Activated naive CD4-positive, alpha-beta T cell treated with anti-CD3 and anti-CD28 coated beads, Interleukin-2, amount 10 ng/mL, durations not matched to agents 7 days and 5 days (primary cell): ENCODE measurements around the gene DOLPP1.

Source experiments
- CTCF ChIA-PET: fragments of 350-600 bp; sonication (Branson Sonifier 250); formaldehyde crosslinking; loops from one replicate; lab custom pipeline; 2021; ENCODE audit warnings: antibody characterized with exemption; lab: Charles Lee
- DNase-seq: peaks from one replicate; pipeline ENCODE4 v3.0.0-alpha.2; 2020
- H3K27ac Mint-ChIP-seq: one replicate; pipeline ENCODE4 v1.8.0; 2021; ENCODE audit warnings: mild to moderate bottlenecking, moderate library complexity, mixed read lengths
- H3K27me3 Mint-ChIP-seq: one replicate; pipeline ENCODE4 v1.8.0; 2021; ENCODE audit warnings: mild to moderate bottlenecking, mixed read lengths
- H3K36me3 Mint-ChIP-seq: one replicate; pipeline ENCODE4 v1.8.0; 2021; ENCODE audit warnings: mixed read lengths
- H3K4me1 Mint-ChIP-seq: one replicate; pipeline ENCODE4 v1.8.0; 2021; ENCODE audit warnings: mixed read lengths
- H3K4me3 Mint-ChIP-seq: one replicate; pipeline ENCODE4 v1.8.0; 2021; ENCODE audit warnings: mild to moderate bottlenecking, moderate library complexity, mixed read lengths
- H3K9me3 Mint-ChIP-seq: one replicate; pipeline ENCODE4 v1.8.0; 2021; ENCODE audit warnings: mixed read lengths

Gene DOLPP1

DNA sequence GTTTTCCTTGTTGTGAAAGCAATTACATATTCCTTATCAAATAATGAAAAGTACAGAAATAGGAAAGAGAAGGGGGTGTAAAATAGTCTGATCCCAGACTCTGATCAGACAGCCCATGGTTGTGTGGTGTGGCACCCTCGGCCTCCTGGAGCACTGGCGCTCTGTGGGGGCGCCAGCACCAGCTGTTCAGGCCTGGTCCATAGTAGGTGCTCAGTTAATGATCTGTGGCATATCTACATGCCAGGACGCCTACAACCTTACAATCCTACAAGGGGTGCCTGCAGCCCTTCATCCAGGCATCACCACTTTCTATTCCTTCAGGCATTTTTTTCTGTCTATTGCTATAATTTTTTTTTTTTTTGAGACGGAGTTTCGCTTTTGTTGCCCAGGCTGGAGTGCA is 27.9 kb upstream of the DOLPP1 start:
- DNase-seq, result no peak
- Mint-ChIP-seq H3K9me3 (no peaks in the 10 kb centered on the region), H3K27ac (no peak overlapping the region), H3K36me3 (peaks cover 12% of the 10 kb centered on the region), H3K4me1 (no peaks in the 10 kb centered on the region), H3K27me3 (no peaks in the 10 kb centered on the region), H3K4me3 (no peak overlapping the region)
- CTCF ChIA-PET, result interaction anchor here (0.5 kb wide), 1 partner anchor 393 kb away, joined by 3 read pairs; no protein-coding TSS in a partner anchor

DNA sequence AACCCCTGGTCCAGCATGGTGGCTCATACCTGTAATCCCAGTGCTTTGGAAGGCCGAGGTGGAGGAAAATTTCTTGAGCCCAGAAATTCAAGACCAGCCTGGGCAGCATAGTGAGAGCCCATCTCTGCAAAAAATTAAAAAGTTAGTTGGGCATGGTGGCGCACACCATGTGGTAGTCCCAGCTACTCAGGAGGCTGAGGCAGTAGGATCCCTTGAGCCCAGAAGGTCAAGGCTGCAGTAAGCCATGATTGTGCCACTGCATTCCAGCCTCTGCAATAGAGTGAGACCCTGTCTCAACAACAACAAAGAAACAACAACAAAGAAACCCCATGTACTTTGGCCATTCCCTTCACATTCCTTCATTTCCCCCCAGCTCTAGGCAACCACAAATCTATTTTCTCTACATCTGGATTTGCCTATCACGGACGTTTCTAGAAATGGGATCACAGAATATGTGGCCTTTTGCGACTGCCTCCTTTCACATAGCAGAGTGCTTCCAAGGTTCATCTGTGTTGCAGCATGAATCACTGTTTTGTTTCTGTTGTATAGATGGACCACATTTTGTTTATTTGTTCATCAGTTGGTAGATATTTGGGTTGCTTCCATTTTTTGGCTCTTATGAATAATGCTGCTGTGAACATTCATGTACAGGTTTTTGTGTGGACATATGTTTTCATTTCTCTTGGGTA is 26.6 kb upstream of the DOLPP1 start:
- CTCF ChIA-PET, result interaction anchor here (1.1 kb wide), 1 partner anchor 88 kb away, joined by 3 read pairs; no protein-coding TSS in a partner anchor
- Mint-ChIP-seq H3K4me1 (no peaks in the 10 kb centered on the region), H3K36me3 (peaks cover 5% of the 10 kb centered on the region), H3K27me3 (no peaks in the 10 kb centered on the region), H3K9me3 (no peaks in the 10 kb centered on the region), H3K4me3 (no peak overlapping the region), H3K27ac (no peak overlapping the region)
- no peak for DNase-seq

DNA sequence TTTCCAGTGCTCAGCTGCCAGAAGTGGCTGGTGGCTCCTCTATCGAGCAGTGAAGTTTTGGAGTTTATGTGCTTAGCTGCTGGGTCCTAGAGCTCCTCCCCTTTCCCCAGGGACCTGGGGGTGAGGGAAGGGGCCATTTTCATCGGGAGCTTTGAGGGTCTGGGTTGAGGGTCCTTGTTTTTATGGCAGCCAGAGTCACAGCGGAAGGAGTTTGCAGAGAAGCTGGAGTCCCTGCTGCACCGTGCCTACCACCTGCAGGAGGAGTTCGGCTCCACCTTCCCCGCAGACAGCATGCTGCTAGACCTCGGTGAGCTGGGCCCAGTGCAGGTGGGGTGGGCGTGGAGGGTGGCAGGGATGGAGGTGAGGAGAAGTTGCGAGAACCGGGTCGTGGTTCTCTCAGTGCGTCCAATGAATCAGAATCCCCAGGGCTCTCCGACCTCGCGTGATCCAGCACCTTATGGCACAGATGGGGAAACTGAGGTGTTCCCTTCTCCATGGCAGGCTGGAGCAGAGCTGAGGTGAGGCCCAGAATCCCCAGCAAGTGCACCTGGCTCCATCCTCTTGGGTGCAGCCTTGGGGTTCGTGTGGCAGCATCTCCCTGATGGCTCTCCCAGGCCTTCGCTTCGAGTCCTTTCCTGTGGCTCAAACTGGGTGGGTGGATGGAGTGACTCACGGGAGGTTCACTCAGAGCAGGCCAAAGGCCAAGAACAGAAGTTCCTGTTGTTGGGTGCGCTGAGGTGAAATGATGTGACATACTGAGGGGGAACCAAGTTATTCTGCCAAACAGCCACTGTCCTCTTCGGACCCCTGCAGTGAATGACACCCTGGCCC is 21.7 kb upstream of the DOLPP1 start:
- Mint-ChIP-seq H3K4me1 (no peaks in the 10 kb centered on the region), H3K27ac (no peak overlapping the region), H3K27me3 (no peaks in the 10 kb centered on the region), H3K36me3 (peaks cover 9% of the 10 kb centered on the region), H3K9me3 (no peaks in the 10 kb centered on the region), H3K4me3 (no peak overlapping the region)
- DNase-seq, result no peak
- CTCF ChIA-PET, result no interaction called here

DNA sequence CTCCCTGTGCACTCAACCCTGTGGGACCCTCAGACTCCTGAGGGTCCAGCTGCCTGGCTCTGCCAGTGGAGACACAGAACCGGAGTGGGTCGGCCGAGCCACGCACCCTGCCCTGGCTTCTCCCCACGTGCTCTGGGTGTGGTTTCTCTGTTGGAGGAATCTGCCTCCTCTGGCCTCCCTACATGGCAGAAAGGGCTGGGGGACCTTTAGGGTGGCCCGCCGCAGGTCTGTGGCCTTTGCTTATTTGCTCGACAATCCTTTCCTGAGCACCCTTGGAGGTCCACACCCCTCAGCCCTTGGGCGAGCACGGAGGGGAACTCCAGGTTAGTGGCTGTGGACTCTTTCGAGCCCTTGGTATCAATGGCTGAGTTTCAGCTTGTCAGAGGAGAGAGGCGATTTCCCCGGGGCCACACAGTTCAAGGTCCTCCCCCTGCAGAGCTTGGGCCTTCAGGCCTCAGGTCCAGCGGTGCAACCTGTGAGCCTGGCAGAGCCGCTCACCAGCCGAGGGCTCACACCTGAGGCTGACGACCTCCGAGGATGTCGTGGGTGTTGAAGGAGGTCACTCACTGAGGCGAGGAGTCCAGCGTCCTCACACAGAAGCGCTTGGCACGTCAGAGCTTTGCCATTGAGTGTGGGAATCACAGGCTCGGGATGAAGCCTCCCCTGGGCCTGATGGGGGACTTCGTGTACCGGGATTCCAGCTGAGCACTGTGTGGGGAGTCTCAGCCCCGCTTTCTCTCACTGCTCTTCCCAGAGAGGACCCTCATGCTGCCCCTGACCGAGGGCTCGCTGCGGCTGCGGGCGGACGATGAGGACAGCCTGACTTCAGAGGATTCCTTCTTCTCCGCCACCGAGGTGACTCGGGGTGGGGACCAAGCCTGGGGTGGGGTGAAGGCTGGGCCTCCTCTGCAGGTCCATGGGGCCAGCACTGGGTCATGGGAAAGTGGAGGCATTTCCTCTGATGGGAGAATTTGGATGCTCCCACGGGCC is 20.8 kb upstream of the DOLPP1 start:
- Mint-ChIP-seq H3K4me1 (no peaks in the 10 kb centered on the region), H3K27ac (no peak overlapping the region), H3K9me3 (no peaks in the 10 kb centered on the region), H3K36me3 (peaks cover 10% of the 10 kb centered on the region), H3K4me3 (no peak overlapping the region), H3K27me3 (no peaks in the 10 kb centered on the region)
- CTCF ChIA-PET, result no interaction called here
- DNase-seq, result no peak

- no peak overlapping the region for H3K27ac Mint-ChIP-seq
- H3K27me3 Mint-ChIP-seq, result no peaks in the 10 kb centered on the region
- H3K9me3 Mint-ChIP-seq, result no peaks in the 10 kb centered on the region
- no peak for DNase-seq
- CTCF ChIA-PET, result no interaction called here
- no peaks in the 10 kb centered on the region for H3K4me1 Mint-ChIP-seq
- no peak overlapping the region for H3K4me3 Mint-ChIP-seq
- H3K36me3 Mint-ChIP-seq, result peaks cover 15% of the 10 kb centered on the region
Observed at GRCh38 chr9:129060991-129061390, 19.9 kb upstream of the DOLPP1 start.

DNA sequence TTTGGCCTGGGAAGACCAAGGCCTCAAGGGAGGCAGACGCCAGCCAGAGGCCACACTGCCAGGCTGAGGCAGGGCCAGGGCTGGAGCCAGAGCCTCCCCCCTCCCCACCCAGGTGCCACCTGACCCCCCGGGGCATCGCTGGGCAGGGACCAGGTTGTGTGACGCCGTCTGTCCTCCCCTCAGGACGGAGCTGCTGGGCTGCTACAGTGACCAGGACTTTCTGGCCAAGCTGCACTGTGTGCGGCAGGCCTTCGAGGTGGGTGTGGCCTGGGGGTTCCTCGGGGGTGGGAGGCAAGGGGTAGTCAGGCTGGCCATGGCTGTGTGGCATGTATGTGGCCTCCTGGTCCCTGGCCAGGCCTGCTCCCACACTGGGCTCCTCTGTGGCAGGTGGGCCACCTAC is 17.9 kb upstream of the DOLPP1 start:
- no peaks in the 10 kb centered on the region for H3K9me3 Mint-ChIP-seq
- H3K27ac Mint-ChIP-seq, result no peak overlapping the region
- CTCF ChIA-PET, result no interaction called here
- no peaks in the 10 kb centered on the region for H3K27me3 Mint-ChIP-seq
- DNase-seq, result no peak
- peaks cover under 1% of the 10 kb centered on the region for H3K4me1 Mint-ChIP-seq
- no peak overlapping the region for H3K4me3 Mint-ChIP-seq
- peaks cover 15% of the 10 kb centered on the region for H3K36me3 Mint-ChIP-seq

DNA sequence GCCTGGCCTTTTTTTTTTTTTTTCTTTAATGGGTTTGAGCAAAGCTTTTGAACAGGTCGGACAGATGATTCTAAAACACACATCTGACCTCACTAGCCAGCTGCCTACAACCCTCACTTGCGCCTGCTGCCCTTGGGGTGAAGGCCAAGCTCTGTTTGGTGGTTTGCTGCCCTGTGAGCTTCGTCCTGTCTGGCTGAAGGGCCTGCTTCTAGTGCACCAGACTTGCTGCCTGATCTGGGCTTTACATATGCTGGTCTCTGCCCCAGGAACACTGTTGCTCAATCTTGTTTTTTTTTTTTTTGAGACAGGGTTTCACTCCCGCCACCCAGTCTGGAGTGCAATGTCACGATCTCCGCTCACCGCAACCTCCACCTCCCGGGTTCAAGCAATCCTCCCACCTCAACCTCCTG is 16.4 kb upstream of the DOLPP1 start:
- CTCF ChIA-PET, result no interaction called here
- H3K9me3 Mint-ChIP-seq, result no peaks in the 10 kb centered on the region
- H3K36me3 Mint-ChIP-seq, result peaks cover 23% of the 10 kb centered on the region
- no peak overlapping the region for H3K4me3 Mint-ChIP-seq
- H3K27me3 Mint-ChIP-seq, result no peaks in the 10 kb centered on the region
- H3K4me1 Mint-ChIP-seq, result peaks cover 15% of the 10 kb centered on the region
- no peak for DNase-seq
- no peak overlapping the region for H3K27ac Mint-ChIP-seq

DNA sequence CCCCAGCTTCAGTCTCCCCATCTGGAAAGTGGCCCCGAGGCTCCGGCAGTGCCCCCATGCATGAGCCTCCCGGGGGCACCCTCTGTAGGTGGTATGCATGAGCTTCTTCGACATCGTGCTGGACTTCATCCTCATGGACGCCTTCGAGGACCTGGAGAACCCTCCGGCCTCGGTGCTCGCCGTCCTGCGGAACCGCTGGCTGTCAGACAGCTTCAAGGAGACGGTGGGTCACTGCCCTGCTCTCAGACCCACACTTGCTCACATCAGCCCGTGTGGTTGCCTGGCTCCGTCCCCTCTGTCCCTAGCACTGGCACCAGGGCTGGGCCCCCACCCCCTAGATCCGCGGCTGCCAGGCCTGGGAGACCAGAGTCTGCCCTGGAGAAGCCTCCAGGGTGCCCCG is 12.8 kb upstream of the DOLPP1 start:
- H3K4me1 Mint-ChIP-seq, result peaks cover 37% of the 10 kb centered on the region
- peaks cover 25% of the 10 kb centered on the region for H3K36me3 Mint-ChIP-seq
- no peak for DNase-seq
- H3K4me3 Mint-ChIP-seq, result no peak overlapping the region
- H3K9me3 Mint-ChIP-seq, result no peaks in the 10 kb centered on the region
- no peaks in the 10 kb centered on the region for H3K27me3 Mint-ChIP-seq
- CTCF ChIA-PET, result interaction anchor here (1.5 kb wide), 1 partner anchor 12 kb away, joined by 3 read pairs; no protein-coding TSS in a partner anchor
- peak overlapping the region; percentile 93 for H3K27ac Mint-ChIP-seq

GRCh38 chr9:129068990-129069861 is 11.7 kb upstream of the DOLPP1 start:
- Mint-ChIP-seq H3K4me1 (peaks cover 46% of the 10 kb centered on the region), H3K36me3 (peaks cover 21% of the 10 kb centered on the region), H3K4me3 (no peak overlapping the region), H3K27me3 (no peaks in the 10 kb centered on the region), H3K9me3 (no peaks in the 10 kb centered on the region), H3K27ac (peak overlapping the region; percentile 93)
- DNase-seq, result peak; percentile 83
- CTCF ChIA-PET, result no interaction called here

- no peaks in the 10 kb centered on the region for H3K9me3 Mint-ChIP-seq
- H3K27me3 Mint-ChIP-seq, result no peaks in the 10 kb centered on the region
- no peak overlapping the region for H3K4me3 Mint-ChIP-seq
- H3K36me3 Mint-ChIP-seq, result peaks cover 18% of the 10 kb centered on the region
- H3K4me1 Mint-ChIP-seq, result peaks cover 47% of the 10 kb centered on the region
- H3K27ac Mint-ChIP-seq, result peak overlapping the region; percentile 52
- CTCF ChIA-PET, result no interaction called here
- DNase-seq, result no peak
Observed at GRCh38 chr9:129069862-129070641, 10.9 kb upstream of the DOLPP1 start.

- DNase-seq, result no peak
- peak overlapping the region; percentile 7 for H3K27ac Mint-ChIP-seq
- H3K4me1 Mint-ChIP-seq, result peaks cover 47% of the 10 kb centered on the region
- CTCF ChIA-PET, result no interaction called here
- no peak overlapping the region for H3K4me3 Mint-ChIP-seq
- peaks cover 14% of the 10 kb centered on the region for H3K36me3 Mint-ChIP-seq
- H3K9me3 Mint-ChIP-seq, result no peaks in the 10 kb centered on the region
- no peaks in the 10 kb centered on the region for H3K27me3 Mint-ChIP-seq
Observed at GRCh38 chr9:129070696-129071525, 10.0 kb upstream of the DOLPP1 start.

- CTCF ChIA-PET, result no interaction called here
- peaks cover 13% of the 10 kb centered on the region for H3K36me3 Mint-ChIP-seq
- peak; percentile 63 for DNase-seq
- H3K27ac Mint-ChIP-seq, result peak overlapping the region; percentile 61
- H3K4me1 Mint-ChIP-seq, result peaks cover 47% of the 10 kb centered on the region
- H3K9me3 Mint-ChIP-seq, result no peaks in the 10 kb centered on the region
- H3K27me3 Mint-ChIP-seq, result no peaks in the 10 kb centered on the region
- H3K4me3 Mint-ChIP-seq, result no peak overlapping the region
Observed at GRCh38 chr9:129071526-129072126, 9.3 kb upstream of the DOLPP1 start.
